ENCODE data around the gene FBXO21. TPM values are rescaled to one million over a fixed set of nuclear protein-coding genes. Genes with fewer than 3 reads are reported as not detected.

FBXO21 gene
- total and polyA plus RNA-seq, 2 donors (not counting 1 experiment from before 2014, with no cell fraction given), result 28.2 to 55.7 TPM

GRCh38 chr12:117152793-117153775, 37.2 kb downstream of the FBXO21 start:
- intact Hi-C loops (cut with micrococcal nuclease), result no loop called here
- Mint-ChIP-seq H3K27me3 (no peaks in the 10 kb centered on the region), H3K9me3 (ENCODE audit: insufficient read depth) (no peaks in the 10 kb centered on the region), H3K4me1 (peaks cover 22% of the 10 kb centered on the region), H3K4me3 (no peak overlapping the region), H3K27ac (peak overlapping the region; percentile 12)
- no peak for ATAC-seq (ENCODE audit: low read depth)
- no peaks in the 10 kb centered on the region for H3K79me2 ChIP-seq (ENCODE audit: control insufficient read depth, insufficient read depth, low read length)
- no peak overlapping the region for H3K27ac ChIP-seq (ENCODE audit: low read length in 2 of 2)
- TF ChIP-seq EZH2 (IDR thresholded peaks at IDR 0.05; ENCODE audit: borderline replicate concordance, insufficient read depth, low read depth, low read length, poor library complexity, severe bottlenecking), result no peak
- TF ChIP-seq, protein P1, sequence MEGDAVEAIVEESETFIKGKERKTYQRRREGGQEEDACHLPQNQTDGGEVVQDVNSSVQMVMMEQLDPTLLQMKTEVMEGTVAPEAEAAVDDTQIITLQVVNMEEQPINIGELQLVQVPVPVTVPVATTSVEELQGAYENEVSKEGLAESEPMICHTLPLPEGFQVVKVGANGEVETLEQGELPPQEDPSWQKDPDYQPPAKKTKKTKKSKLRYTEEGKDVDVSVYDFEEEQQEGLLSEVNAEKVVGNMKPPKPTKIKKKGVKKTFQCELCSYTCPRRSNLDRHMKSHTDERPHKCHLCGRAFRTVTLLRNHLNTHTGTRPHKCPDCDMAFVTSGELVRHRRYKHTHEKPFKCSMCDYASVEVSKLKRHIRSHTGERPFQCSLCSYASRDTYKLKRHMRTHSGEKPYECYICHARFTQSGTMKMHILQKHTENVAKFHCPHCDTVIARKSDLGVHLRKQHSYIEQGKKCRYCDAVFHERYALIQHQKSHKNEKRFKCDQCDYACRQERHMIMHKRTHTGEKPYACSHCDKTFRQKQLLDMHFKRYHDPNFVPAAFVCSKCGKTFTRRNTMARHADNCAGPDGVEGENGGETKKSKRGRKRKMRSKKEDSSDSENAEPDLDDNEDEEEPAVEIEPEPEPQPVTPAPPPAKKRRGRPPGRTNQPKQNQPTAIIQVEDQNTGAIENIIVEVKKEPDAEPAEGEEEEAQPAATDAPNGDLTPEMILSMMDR (IDR thresholded peaks at IDR 0.05), result no peak
- no peak overlapping the region for H3K4me2 ChIP-seq (replicated peaks; ENCODE audit: low read depth, low read length, poor library complexity, severe bottlenecking)
- no peaks in the 10 kb centered on the region for H3K4me1 ChIP-seq (ENCODE audit: control insufficient read depth in 2 of 2, insufficient read depth in 2 of 2, low read length in 2 of 2)
- H2AFZ ChIP-seq (ENCODE audit: insufficient read depth, low read depth, low read length, poor library complexity, severe bottlenecking), result no peak overlapping the region
- peaks cover 0 to 87% of the 10 kb centered on the region in 2 experiments for H3K36me3 ChIP-seq (replicated peaks in 1 of 2; ENCODE audit: control extremely low read depth in 1 of 2, control insufficient read depth in 1 of 2, extremely low read depth in 1 of 2, insufficient read depth in 2 of 2, low read length in 1 of 2)
- 93% methylated on average over 21 of the region's 27 CpGs for WGBS (ENCODE audit: insufficient coverage)
- ChIA-PET CTCF (interaction anchor here (1.0 kb wide), 1 partner anchor 116 kb away, joined by 3 read pairs; no protein-coding TSS in a partner anchor), POLR2A (no interaction called here)
- H3K9me3 ChIP-seq (ENCODE audit: control extremely low read depth in 1 of 3, control insufficient read depth in 2 of 3, insufficient read depth in 1 of 3, low read length in 2 of 3), result no peaks in the 10 kb centered on the region
- no peak overlapping the region for H3K9ac ChIP-seq (ENCODE audit: low read length)
- peak; percentile 21 for DNase-seq
- peaks cover 11% of the 10 kb centered on the region for H4K20me1 ChIP-seq (ENCODE audit: control insufficient read depth, insufficient read depth, low read length, poor library complexity, severe bottlenecking)
- no peak overlapping the region for H3K4me3 ChIP-seq (ENCODE audit: control extremely low read depth in 1 of 5, extremely low read depth in 1 of 5, insufficient read depth in 1 of 5, low read depth in 2 of 5, low read length in 4 of 5)
- H3K27me3 ChIP-seq (replicated peaks in 1 of 4; ENCODE audit: control extremely low read depth in 1 of 4, control insufficient read depth in 3 of 4, insufficient read depth in 4 of 4, low read length in 3 of 4), result no peaks in the 10 kb centered on the region
